Measurements from ENCODE around the gene RAVER2.

Gene RAVER2

GRCh38 chr1:64877598-64877997 is 132.7 kb downstream of the RAVER2 start:
- no peak for DNase-seq (ENCODE audit: extremely low spot score)
- POLR2A ChIA-PET: no interaction called here
- CTCF ChIA-PET: interaction anchor here (0.9 to 1.8 kb wide), 8 partner anchors 10 to 101 kb away, joined by 3 to 6 read pairs (median 4); no protein-coding TSS in a partner anchor
- TF ChIP-seq CTCF (IDR thresholded peaks at IDR 0.05; ENCODE audit: control extremely low read depth, extremely low read depth, low read depth, missing control alignments): no peak

GRCh38 chr1:64878090-64878489 is 133.2 kb downstream of the RAVER2 start:
- ChIA-PET POLR2A (no interaction called here), CTCF (interaction anchor here (0.9 to 1.8 kb wide), 7 partner anchors 12 to 101 kb away, joined by 3 to 6 read pairs (median 4); no protein-coding TSS in a partner anchor)
- no peak for TF ChIP-seq CTCF (IDR thresholded peaks at IDR 0.05; ENCODE audit: control extremely low read depth, extremely low read depth, low read depth, missing control alignments)
- DNase-seq (ENCODE audit: extremely low spot score): no peak

GRCh38 chr1:64878931-64879611 is 134.2 kb downstream of the RAVER2 start:
- TF ChIP-seq CTCF (IDR thresholded peaks at IDR 0.05; ENCODE audit: control extremely low read depth, extremely low read depth, low read depth, missing control alignments): no peak
- ChIA-PET POLR2A (no interaction called here), CTCF (interaction anchor here (1.2 to 1.5 kb wide), 2 partner anchors 11 to 14 kb away, joined by 3 to 4 read pairs; no protein-coding TSS in a partner anchor)
- no peak for DNase-seq (ENCODE audit: extremely low spot score)

GRCh38 chr1:64880449-64880848 is 135.6 kb downstream of the RAVER2 start:
- ChIA-PET POLR2A (no interaction called here), CTCF (interaction anchor here (1.2 to 1.5 kb wide), 2 partner anchors 12 to 16 kb away, joined by 3 to 4 read pairs; no protein-coding TSS in a partner anchor)
- DNase-seq (ENCODE audit: extremely low spot score): no peak
- no peak for TF ChIP-seq CTCF (IDR thresholded peaks at IDR 0.05; ENCODE audit: control extremely low read depth, extremely low read depth, low read depth, missing control alignments)

GRCh38 chr1:64881281-64881680 is 136.4 kb downstream of the RAVER2 start:
- ChIA-PET CTCF (interaction anchor here (1.0 to 2.2 kb wide), 8 partner anchors 10 to 806 kb away, joined by 3 to 7 read pairs (median 4); no protein-coding TSS in a partner anchor), POLR2A (no interaction called here)
- DNase-seq (ENCODE audit: extremely low spot score): no peak
- no peak for TF ChIP-seq CTCF (IDR thresholded peaks at IDR 0.05; ENCODE audit: control extremely low read depth, extremely low read depth, low read depth, missing control alignments)

Data from GM10248 (cell line).